ENCODE results near the gene CLPTM1L.

- TF ChIP-seq KLF1 (tag; IDR thresholded peaks at IDR 0.05): no peak
- no peak for TF ChIP-seq CTCF (IDR thresholded peaks at IDR 0.05 in 2 of 3, conservative IDR thresholded peaks at IDR 0.05 in 1 of 3; ENCODE audit: insufficient read depth in 2 of 3, low read depth in 1 of 3, low read length in 3 of 3)
- no peak for TF ChIP-seq TBP (optimal IDR thresholded peaks at IDR 0.05; ENCODE audit: low read depth, low read length)
- no peak for TF ChIP-seq FOXK2 (conservative IDR thresholded peaks at IDR 0.05 in 1 of 2, IDR thresholded peaks at IDR 0.05 in 1 of 2; ENCODE audit: low read depth in 2 of 2)
- TF ChIP-seq ZNF668 (CRISPR knock-in tag; IDR thresholded peaks at IDR 0.05): no peak
- no peak for TF ChIP-seq E2F1 (CRISPR knock-in tag; IDR thresholded peaks at IDR 0.05)
- TF ChIP-seq ZZZ3 (IDR thresholded peaks at IDR 0.05): no peak
- TF ChIP-seq REST (IDR thresholded peaks at IDR 0.05; ENCODE audit: borderline replicate concordance): no peak
- TF ChIP-seq REST (CRISPR knock-in tag; IDR thresholded peaks at IDR 0.05; ENCODE audit: low read depth): no peak
- no peak for TF ChIP-seq ZNF274 (IDR thresholded peaks at IDR 0.05; ENCODE audit: borderline replicate concordance, low read depth, low read length)
Observed at GRCh38 chr5:1285141-1285540, 59.8 kb downstream of the CLPTM1L start.

Measured in K562 (cell line).